Upper lobe of left lung (tissue), 4 donors: ENCODE data around the gene RACGAP1.

ENCODE experiments used
- CTCF ChIP-seq, 6 experiments: fragments of 450-650 bp in 4 of 6; fragments of 200-600 bp in 2 of 6; sonication (generic) in 2 of 6; IDR thresholded peaks; one replicate each; pipeline ENCODE4 v1.5.1; 2016 to 2019; ENCODE audit warnings: antibody characterized with exemption in 6 of 6
- EP300 ChIP-seq, 4 donors: sonication (generic); formaldehyde crosslinking; IDR thresholded peaks; one replicate each; pipeline ENCODE4 v1.5.1; 2017; ENCODE audit warnings: antibody characterized with exemption in 4 of 4, control low read depth in 2 of 4
- POLR2A ChIP-seq, 4 donors: fragments of 450-650 bp; IDR thresholded peaks; one replicate each; pipeline ENCODE4 v1.5.1; 2016 to 2017; ENCODE audit warnings: antibody characterized with exemption in 4 of 4, mild to moderate bottlenecking in 2 of 4
- POLR2AphosphoS5 ChIP-seq, 2 donors: sonication (generic); formaldehyde crosslinking; IDR thresholded peaks; one replicate each; pipeline ENCODE4 v1.5.1; 2017; ENCODE audit warnings: antibody characterized with exemption in 2 of 2

GRCh38 chr12:49982246-49983087, 42.8 kb downstream of the RACGAP1 start:
- TF ChIP-seq POLR2A (IDR thresholded peaks at IDR 0.05) (no peak), POLR2AphosphoS5 (IDR thresholded peaks at IDR 0.05) (no peak), EP300 (IDR thresholded peaks at IDR 0.05) (no peak), CTCF (IDR thresholded peaks at IDR 0.05) (no peak)
